ENCODE data around the gene RNF14. TPM values are rescaled to one million over a fixed set of nuclear protein-coding genes. Genes with fewer than 3 reads are reported as not detected.

The RNF14 gene
- total RNA-seq, 2 donors from 2014 or later = 29.4 to 38.5 TPM

Other genes starting within 250 kb of the RNF14 start
- gene PCDH1, start 90.7 kb upstream of the RNF14 start, total RNA-seq = under 1 TPM in 1 of 2 donors, not detected in 1; 0.56 TPM
- 100 to 1,000 TPM in 1 of 2 donors, 10 to 100 TPM in 1; 69.7 to 101 TPM for gene DELE1, start 45.2 kb upstream of the RNF14 start, total RNA-seq
- under 1 TPM; 0.60 to 0.73 TPM for gene PCDH12, start 10.9 kb upstream of the RNF14 start, total RNA-seq
- 100 to 1,000 TPM; 162 to 166 TPM for gene GNPDA1, start 43.9 kb downstream of the RNF14 start, total RNA-seq
- 10 to 100 TPM; 70.5 to 92.3 TPM for gene NDFIP1, start 139.7 kb downstream of the RNF14 start, total RNA-seq